ENCODE data around the gene COX7B.

COX7B gene

GRCh38 chrX:77945910-77946545 is 46.8 kb downstream of the COX7B start:
- DNase-seq (ENCODE audit: low read depth) = no peak

GRCh38 chrX:77946571-77946970 is 47.3 kb downstream of the COX7B start:
- DNase-seq (ENCODE audit: low read depth) = no peak

GRCh38 chrX:77949840-77950239 is 50.6 kb downstream of the COX7B start:
- no peak for DNase-seq (ENCODE audit: low read depth)

GRCh38 chrX:77952173-77952572 is 52.9 kb downstream of the COX7B start:
- no peak for DNase-seq (ENCODE audit: low read depth)

- no peak for DNase-seq (ENCODE audit: low read depth)
These were observed 54.0 kb downstream of the COX7B start for GRCh38 chrX:77953302-77953701.

- DNase-seq (ENCODE audit: low read depth) = no peak
These were observed 54.4 kb downstream of the COX7B start for GRCh38 chrX:77953708-77954107.

Measured in stimulated activated CD8-positive, alpha-beta memory T cell treated with anti-CD3 and anti-CD28 coated beads, Interleukin-7, amount 100 ng/mL, for 24 hours (primary cell).